Measurements from ENCODE around the gene UQCC2.

DNA sequence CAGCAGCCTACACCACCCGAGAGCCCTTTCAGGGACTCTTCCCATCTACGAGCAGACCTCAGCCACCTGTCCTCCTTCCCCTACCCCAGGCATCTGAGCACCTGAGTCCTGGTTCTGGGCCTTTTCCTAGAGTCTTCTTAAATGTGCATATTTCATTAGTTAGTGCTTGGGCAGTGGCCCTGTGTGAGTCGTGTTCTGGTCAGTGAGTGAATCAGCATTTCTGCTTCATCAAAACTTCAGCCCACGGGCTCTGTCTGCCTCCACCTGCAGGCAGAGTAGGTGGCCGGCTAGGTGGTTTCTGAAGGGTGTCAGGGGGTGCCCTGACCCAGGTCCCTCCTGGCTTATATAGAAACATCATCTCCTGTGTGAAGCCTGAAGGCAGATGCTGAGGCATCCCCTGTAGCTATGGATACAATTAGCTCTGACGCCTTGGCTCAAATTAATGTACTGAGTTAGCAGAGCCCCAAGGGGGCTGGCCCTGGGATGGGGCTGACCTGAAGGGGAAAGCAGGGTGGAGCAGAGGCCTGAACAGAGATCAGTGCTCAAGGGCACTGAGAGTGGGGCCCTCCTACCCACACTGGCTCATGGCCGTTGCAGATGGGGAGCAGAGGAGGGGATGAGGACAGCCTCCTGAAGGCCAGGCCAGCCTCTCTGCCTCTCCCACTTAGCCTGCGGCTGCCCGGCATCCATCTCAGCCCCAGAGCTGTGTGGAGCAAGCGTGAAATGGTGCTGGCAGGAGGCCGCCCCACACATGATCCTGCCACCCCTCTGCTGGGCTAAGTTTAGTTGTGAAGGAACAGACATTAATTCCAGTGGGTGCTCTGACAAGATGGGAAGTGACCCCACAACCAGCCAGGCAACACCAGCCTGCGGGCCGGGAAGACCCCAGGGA is 21.6 kb upstream of the UQCC2 start:
- TF ChIP-seq, protein P1, sequence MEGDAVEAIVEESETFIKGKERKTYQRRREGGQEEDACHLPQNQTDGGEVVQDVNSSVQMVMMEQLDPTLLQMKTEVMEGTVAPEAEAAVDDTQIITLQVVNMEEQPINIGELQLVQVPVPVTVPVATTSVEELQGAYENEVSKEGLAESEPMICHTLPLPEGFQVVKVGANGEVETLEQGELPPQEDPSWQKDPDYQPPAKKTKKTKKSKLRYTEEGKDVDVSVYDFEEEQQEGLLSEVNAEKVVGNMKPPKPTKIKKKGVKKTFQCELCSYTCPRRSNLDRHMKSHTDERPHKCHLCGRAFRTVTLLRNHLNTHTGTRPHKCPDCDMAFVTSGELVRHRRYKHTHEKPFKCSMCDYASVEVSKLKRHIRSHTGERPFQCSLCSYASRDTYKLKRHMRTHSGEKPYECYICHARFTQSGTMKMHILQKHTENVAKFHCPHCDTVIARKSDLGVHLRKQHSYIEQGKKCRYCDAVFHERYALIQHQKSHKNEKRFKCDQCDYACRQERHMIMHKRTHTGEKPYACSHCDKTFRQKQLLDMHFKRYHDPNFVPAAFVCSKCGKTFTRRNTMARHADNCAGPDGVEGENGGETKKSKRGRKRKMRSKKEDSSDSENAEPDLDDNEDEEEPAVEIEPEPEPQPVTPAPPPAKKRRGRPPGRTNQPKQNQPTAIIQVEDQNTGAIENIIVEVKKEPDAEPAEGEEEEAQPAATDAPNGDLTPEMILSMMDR (IDR thresholded peaks at IDR 0.05) = no peak
- no peak for TF ChIP-seq POLR2A (IDR thresholded peaks at IDR 0.05)
- TF ChIP-seq EP300 (IDR thresholded peaks at IDR 0.05) = no peak

Data from suprapubic skin (tissue), 3 donors.